ENCODE results near the gene RAB13.

DNA sequence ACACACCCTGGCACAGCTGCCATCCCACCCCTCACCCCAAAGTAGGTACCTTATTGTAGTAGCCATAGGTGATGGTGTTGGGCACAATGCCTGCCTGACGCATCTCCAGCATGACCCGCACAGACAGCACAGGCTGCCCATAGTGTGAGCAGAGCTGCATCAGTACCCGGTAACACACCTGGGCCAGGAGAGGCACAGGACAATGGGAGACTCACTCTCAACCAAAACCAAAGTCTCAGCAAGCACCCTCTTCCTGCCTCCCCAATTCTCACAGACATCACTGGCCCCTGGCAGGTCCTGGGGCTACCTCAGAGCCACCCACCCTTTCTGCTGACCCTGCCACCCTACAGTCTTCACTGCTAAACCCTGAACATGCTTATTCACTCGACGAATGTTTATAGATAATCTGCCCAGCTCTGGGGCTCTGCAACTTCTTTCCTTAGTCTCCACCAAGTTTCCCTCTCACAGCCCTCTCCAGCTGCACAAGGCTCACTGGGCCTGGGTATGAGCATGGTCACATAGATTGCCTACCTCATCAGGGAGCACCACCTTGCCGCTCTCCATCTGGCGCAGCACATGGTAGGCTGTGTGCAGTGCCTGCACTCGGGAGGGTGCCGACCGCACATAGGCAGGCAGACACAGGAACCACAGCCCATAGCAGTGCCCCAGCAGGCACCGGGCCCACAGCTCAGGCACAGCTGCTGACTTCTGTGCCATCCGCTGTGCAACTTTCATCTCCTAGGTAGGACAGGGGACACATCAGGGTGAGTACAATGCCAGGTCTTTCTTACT is 49.9 kb downstream of the RAB13 start:
- TF ChIP-seq, protein P1, sequence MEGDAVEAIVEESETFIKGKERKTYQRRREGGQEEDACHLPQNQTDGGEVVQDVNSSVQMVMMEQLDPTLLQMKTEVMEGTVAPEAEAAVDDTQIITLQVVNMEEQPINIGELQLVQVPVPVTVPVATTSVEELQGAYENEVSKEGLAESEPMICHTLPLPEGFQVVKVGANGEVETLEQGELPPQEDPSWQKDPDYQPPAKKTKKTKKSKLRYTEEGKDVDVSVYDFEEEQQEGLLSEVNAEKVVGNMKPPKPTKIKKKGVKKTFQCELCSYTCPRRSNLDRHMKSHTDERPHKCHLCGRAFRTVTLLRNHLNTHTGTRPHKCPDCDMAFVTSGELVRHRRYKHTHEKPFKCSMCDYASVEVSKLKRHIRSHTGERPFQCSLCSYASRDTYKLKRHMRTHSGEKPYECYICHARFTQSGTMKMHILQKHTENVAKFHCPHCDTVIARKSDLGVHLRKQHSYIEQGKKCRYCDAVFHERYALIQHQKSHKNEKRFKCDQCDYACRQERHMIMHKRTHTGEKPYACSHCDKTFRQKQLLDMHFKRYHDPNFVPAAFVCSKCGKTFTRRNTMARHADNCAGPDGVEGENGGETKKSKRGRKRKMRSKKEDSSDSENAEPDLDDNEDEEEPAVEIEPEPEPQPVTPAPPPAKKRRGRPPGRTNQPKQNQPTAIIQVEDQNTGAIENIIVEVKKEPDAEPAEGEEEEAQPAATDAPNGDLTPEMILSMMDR (conservative IDR thresholded peaks at IDR 0.05), result no peak
- TF ChIP-seq ZFX (IDR thresholded peaks at IDR 0.05), result no peak

All from C4-2B (cell line).